Heart right ventricle (tissue), 16 donors: Measurements from ENCODE around the gene METAP1D. TPM values are rescaled to one million over a fixed set of nuclear protein-coding genes. Genes with fewer than 3 reads are reported as not detected.

Source experiments
- ATAC-seq, 8 donors: fragments of 200-7000 bp; cut with Tn5 transposase; one replicate each; pipeline ENCODE4 v1.9.1; 2020; ENCODE audit warnings: mild to moderate bottlenecking in 8 of 8, moderate library complexity in 8 of 8, moderate number of reproducible peaks in 1 of 8
- DNase-seq, 2 donors: peaks; one replicate each; pipeline ENCODE4 v3.0.0-alpha.2; 2020
- H3K27ac ChIP-seq, 10 donors: fragments of 200-600 bp; sonication (generic) in 2 of 10; one replicate each; pipeline versions ENCODE4 v1.5.0 to v1.8.0; 2020 to 2022; ENCODE audit warnings: mild to moderate bottlenecking in 3 of 10
- H3K27me3 ChIP-seq, 7 donors: fragments of 200-600 bp; one replicate each; pipeline ENCODE4 v1.8.0; 2021 to 2022; ENCODE audit warnings: mild to moderate bottlenecking in 2 of 7
- H3K36me3 ChIP-seq, 9 donors: fragments of 200-600 bp; sonication (generic) in 1 of 9; one replicate each; pipeline versions ENCODE4 v1.5.0 to v1.8.0; 2020 to 2022; ENCODE audit warnings: mild to moderate bottlenecking in 2 of 9
- H3K4me1 ChIP-seq, 9 donors: fragments of 200-600 bp; sonication (generic) in 1 of 9; one replicate each; pipeline versions ENCODE4 v1.5.0 to v1.8.0; 2020 to 2022; ENCODE audit warnings: mild to moderate bottlenecking in 4 of 9
- H3K4me3 ChIP-seq, 10 donors: fragments of 200-600 bp; sonication (generic) in 2 of 10; one replicate each; pipeline versions ENCODE4 v1.5.0 to v1.8.0; 2020 to 2022; ENCODE audit warnings: mild to moderate bottlenecking in 7 of 10, moderate library complexity in 2 of 10
- H3K9me3 ChIP-seq, 11 donors: fragments of 200-600 bp in 10 of 11; sonication (generic) in 2 of 11; one replicate each; pipeline versions ENCODE4 v1.5.0 to v1.8.0; 2013 to 2022; ENCODE audit warnings: mild to moderate bottlenecking in 2 of 11, control low read depth in 1 of 11, moderate library complexity in 1 of 11
- CTCF ChIP-seq, 9 donors: fragments of 200-600 bp; sonication (generic) in 2 of 9; IDR thresholded peaks; one replicate each; pipeline versions ENCODE4 v1.5.0 to v1.8.0; 2021 to 2022; ENCODE audit warnings: antibody characterized with exemption in 9 of 9, mild to moderate bottlenecking in 5 of 9, moderate library complexity in 1 of 9
- WGBS, 2 donors: extraction: QIAGEN DNeasy Blood & Tissue Kit; methylation state at CpG; one replicate each; pipeline ENCODE4 v1.1.7; 2013; ENCODE audit warnings: inconsistent platforms in 1 of 2; 5-methylcytosine and 5-hydroxymethylcytosine counted together
- intact Hi-C, 10 donors: fragments of 100-400 bp; cut with DNase I; formaldehyde crosslinking; loops; one replicate each; pipeline versions ENCODE4 v1.11.1 to v1.14.2; 2022
- polyA plus RNA-seq, 2 donors: library from polyadenylated mRNA; stranded (reverse); fragments of 200-250 nt; gene quantifications; one replicate each; pipeline ENCODE4 v1.2.3, GENCODE V29; 2013
- total RNA-seq, 10 donors: library from RNA; stranded (reverse); fragmentation: NEBNext Ultra II Directional in 3 of 10; extraction: Animal tissue kit (Norgen Biotek cat#: 25700) in 3 of 10; gene quantifications; one replicate each; pipeline versions ENCODE4 v1.2.1 to v1.2.4, GENCODE V29; 2021 to 2023
- donor health status: Arrhythmogenic right ventricular cardiomyopathy.
- donor health status: ischemic (EF 13 %, LVEDD 7.1; RV severe dilation, severe dysfunction).
- donor health status: healthy with polysubstance abuse.
- donor health status: DM: no; HTN: yes; CAD: no.
- donor health status: DM: no; HTN: no; CAD: no.
- donor health status: ischemic (EF 25% LVEDD 6.9; RV normal size, moderate dysfunction).
- donor health status: ischemic (EF 25% LVEDD 5.7; RV mildly dilated, moderate dysfunction).
- donor health status: healthy.
- donor health status: DM: yes; HTN: yes; CAD: no.
- donor health status: Ischemic cardiomyopathy.
- donor health status: ischemic (EF 35%, LVEDD 5.7; RV mildly dilated, moderate dysfunction).
- donor health status: nonischemic (EF 11% LVEDD 7.7; RV severe dilation, severe dysfunction).
- donor health status: DM: yes; HTN: yes; CAD: no.
- donor health status: PGD.
- donor health status: ischemic (EF 29% LVEDD 5.4; RV normal size, mild dysfunction).
- donor health status: nonischemic (EF 23%, LVEDD 6.1; RV moderate dilation, normal function).

The METAP1D gene
- total and polyA plus RNA-seq, 12 donors, result 3.4 to 8.3 (median 6.1) TPM

- intact Hi-C loops, result no loop called here
These were observed 71.2 kb downstream of the METAP1D start for GRCh38 chr2:172070936-172071335.

GRCh38 chr2:172072303-172072702 lies 72.5 kb downstream of the METAP1D start:
- intact Hi-C loops, result no loop called here
- TF ChIP-seq CTCF (IDR thresholded peaks at IDR 0.05), result no peak
- H3K36me3 ChIP-seq, result peaks cover 0 to 5% (median 0%) of the 10 kb centered on the region in 9 donors
- H3K27me3 ChIP-seq, result peaks cover 0 to 19% (median 4%) of the 10 kb centered on the region in 7 donors
- H3K4me3 ChIP-seq, result no peak overlapping the region
- 94 to 95% methylated on average over 3 of the region's 3 CpGs for WGBS, 2 donors
- no peaks in the 10 kb centered on the region for H3K9me3 ChIP-seq
- H3K27ac ChIP-seq, result no peak overlapping the region
- DNase-seq (no peak), ATAC-seq (no peak)
- H3K4me1 ChIP-seq, result no peaks in the 10 kb centered on the region

More at GRCh38 chr2:172070936-172071335, 71.2 kb downstream of the METAP1D start:
- TF ChIP-seq CTCF (IDR thresholded peaks at IDR 0.05), result no peak
- 97% methylated on average over 1 of the region's 1 CpG for WGBS, 2 donors
- Histone ChIP-seq H3K27me3 (peaks cover 0 to 17% (median 4%) of the 10 kb centered on the region in 7 donors), H3K27ac (no peak overlapping the region), H3K36me3 (peaks cover 0 to 15% (median 0%) of the 10 kb centered on the region in 9 donors), H3K4me1 (no peaks in the 10 kb centered on the region), H3K9me3 (no peaks in the 10 kb centered on the region), H3K4me3 (no peak overlapping the region)
- ATAC-seq, result no peak
- no peak for DNase-seq

- DNase-seq, result no peak
- Histone ChIP-seq H3K36me3 (peaks cover 0 to 5% (median 0%) of the 10 kb centered on the region in 9 donors), H3K27ac (no peak overlapping the region), H3K4me3 (no peak overlapping the region), H3K27me3 (peaks cover 0 to 19% (median 4%) of the 10 kb centered on the region in 7 donors), H3K9me3 (no peaks in the 10 kb centered on the region), H3K4me1 (no peaks in the 10 kb centered on the region)
- no peak for TF ChIP-seq CTCF (IDR thresholded peaks at IDR 0.05)
- 98 to 99% methylated on average over 2 of the region's 2 CpGs for WGBS, 2 donors
- intact Hi-C loops, result no loop called here
- ATAC-seq, result no peak
These were observed 73.0 kb downstream of the METAP1D start for GRCh38 chr2:172072706-172073105.

- H3K9me3 ChIP-seq, result no peaks in the 10 kb centered on the region
- DNase-seq (no peak), ATAC-seq (no peak)
- H3K27me3 ChIP-seq, result peaks cover 0 to 25% (median 8%) of the 10 kb centered on the region in 7 donors
- no peaks in the 10 kb centered on the region for H3K4me1 ChIP-seq
- H3K4me3 ChIP-seq, result no peak overlapping the region
- 98 to 99% methylated on average over 4 of the region's 4 CpGs for WGBS, 2 donors
- intact Hi-C loops, result no loop called here
- peaks cover 0 to 5% (median 0%) of the 10 kb centered on the region in 9 donors for H3K36me3 ChIP-seq
- H3K27ac ChIP-seq, result no peak overlapping the region
- no peak for TF ChIP-seq CTCF (IDR thresholded peaks at IDR 0.05)
These were observed 73.8 kb downstream of the METAP1D start for GRCh38 chr2:172073518-172073917.
